ENCODE measurements around the gene HOXD4.

DNA sequence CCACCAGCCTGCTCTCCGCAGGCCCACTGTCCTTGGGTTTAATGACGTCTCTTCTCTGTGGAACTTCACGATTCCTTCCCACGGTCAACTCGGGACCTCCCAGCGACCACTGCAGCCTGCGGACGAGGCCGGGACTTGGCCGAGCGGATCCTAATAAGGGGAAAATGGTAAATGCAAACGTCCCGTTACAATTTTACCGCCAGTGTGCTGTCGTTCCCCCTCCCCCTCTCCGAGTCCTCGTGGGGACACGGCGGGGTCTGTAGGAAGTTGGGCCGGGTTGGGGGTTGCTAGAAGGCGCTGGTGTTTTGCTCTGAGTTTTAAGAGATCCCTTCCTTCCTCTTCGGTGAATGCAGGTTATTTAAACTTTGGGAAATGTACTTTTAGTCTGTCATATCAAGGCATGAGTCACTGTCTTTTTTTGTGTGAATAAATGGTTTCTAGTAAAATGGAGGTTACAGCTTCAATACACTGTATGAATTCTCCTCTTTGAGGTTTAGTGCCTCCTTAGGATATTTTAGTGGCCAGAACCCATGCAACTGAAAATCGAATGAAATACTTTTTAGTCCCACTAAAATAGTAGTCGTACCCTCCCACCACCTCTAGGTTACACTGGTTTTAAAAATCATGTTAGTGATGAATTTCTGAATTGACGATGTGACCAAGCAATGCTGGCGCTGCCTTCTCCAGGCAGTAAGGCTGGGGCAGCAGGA lies 42.0 kb upstream of the HOXD4 start:
- TF ChIP-seq, protein P1, sequence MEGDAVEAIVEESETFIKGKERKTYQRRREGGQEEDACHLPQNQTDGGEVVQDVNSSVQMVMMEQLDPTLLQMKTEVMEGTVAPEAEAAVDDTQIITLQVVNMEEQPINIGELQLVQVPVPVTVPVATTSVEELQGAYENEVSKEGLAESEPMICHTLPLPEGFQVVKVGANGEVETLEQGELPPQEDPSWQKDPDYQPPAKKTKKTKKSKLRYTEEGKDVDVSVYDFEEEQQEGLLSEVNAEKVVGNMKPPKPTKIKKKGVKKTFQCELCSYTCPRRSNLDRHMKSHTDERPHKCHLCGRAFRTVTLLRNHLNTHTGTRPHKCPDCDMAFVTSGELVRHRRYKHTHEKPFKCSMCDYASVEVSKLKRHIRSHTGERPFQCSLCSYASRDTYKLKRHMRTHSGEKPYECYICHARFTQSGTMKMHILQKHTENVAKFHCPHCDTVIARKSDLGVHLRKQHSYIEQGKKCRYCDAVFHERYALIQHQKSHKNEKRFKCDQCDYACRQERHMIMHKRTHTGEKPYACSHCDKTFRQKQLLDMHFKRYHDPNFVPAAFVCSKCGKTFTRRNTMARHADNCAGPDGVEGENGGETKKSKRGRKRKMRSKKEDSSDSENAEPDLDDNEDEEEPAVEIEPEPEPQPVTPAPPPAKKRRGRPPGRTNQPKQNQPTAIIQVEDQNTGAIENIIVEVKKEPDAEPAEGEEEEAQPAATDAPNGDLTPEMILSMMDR (IDR thresholded peaks at IDR 0.05) = no peak
- no peak for TF ChIP-seq POLR2A (IDR thresholded peaks at IDR 0.05)

Data from heart left ventricle (tissue), 13 donors.